NCI-H2029 (cell line): ENCODE measurements around the gene DMKN.

ENCODE experiments used
- DNase-seq: peaks from one replicate; lab custom pipeline; 2025; lab: John Stamatoyannopoulos, UW

DMKN gene, protein sequence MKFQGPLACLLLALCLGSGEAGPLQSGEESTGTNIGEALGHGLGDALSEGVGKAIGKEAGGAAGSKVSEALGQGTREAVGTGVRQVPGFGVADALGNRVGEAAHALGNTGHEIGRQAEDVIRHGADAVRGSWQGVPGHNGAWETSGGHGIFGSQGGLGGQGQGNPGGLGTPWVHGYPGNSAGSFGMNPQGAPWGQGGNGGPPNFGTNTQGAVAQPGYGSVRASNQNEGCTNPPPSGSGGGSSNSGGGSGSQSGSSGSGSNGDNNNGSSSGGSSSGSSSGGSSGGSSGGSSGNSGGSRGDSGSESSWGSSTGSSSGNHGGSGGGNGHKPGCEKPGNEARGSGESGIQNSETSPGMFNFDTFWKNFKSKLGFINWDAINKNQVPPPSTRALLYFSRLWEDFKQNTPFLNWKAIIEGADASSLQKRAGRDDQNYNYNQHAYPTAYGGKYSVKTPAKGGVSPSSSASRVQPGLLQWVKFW

DNA sequence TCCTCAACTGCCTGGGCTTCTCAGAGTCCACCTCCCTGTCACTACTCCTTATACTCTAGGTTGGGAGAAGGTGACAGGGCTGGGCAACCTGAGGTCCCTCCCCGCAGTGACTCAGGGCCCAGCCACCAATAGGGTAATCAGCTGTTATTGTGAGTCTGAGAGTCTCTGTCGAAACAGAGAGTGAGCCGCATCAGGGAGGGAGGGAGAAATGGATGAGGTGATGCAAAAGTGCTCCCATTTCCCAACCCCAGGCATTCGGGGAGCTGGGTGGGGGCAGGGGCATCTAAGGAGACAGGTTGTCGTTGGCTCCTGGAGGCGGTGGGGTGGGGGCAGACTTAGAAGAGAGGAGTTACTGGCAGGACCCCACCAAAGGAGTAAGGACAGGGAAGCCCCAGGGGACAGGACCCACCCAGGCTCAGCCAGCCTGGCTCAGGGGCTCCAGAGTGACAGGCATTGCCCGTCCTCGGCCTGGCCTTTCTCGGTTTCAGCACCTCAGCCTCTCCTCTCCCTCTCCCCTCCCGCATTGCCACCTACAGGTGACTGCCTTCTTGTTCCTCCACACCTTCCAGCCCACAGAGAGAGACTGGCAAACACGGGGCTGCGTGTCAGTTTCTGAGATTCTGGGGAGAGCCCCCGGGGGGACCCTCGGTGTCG is at the start of gene DMKN:
DMKN (minus strand) TSS at position 22 of the 654 bp plus-strand sequence. CDS start 174 bp downstream, outside the sequence.
- DNase-seq, result no peak

DNA sequence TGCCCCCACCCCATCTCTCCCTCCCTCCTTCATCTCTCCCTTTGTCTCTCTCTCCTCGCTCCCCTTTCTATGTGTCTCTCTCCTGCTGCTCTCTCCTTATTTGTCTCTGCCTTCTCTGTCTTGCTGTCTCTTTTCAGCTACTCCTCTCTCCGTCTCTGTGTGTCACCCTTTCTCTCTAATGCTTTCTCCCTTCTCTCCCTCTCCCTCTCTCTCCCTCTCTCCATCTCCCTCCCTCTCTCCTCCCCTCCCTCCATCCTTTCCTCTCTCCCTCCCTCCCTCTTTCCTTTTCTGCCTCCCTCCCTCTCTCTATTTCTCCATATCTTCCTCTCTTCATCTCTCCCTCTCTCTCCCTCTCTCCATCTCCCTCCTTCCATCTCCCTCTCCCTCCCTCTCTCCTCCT is 49.3 kb upstream of the DMKN start:
- DNase-seq, result no peak

DNA sequence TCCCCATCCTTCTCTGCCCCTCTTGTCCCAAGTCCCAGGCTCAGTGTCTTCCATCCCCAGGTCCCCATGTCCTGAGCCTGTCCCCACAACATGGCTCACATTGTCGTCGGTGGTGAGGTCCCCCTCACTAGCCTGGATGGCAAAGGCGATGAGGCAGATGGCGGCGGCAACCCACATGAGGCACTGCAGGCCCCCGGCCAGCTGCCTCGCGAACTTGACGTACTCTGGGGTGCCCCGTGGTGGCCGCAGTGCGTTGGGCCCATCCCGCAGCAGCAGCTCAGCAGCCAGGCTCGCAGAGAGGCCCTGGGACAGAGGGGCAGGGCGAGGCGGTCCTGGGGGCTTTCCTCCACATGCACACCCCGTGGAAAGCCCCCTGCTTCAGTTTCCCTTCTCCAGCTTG is 48.9 kb upstream of the DMKN start:
- DNase-seq, result no peak

DNA sequence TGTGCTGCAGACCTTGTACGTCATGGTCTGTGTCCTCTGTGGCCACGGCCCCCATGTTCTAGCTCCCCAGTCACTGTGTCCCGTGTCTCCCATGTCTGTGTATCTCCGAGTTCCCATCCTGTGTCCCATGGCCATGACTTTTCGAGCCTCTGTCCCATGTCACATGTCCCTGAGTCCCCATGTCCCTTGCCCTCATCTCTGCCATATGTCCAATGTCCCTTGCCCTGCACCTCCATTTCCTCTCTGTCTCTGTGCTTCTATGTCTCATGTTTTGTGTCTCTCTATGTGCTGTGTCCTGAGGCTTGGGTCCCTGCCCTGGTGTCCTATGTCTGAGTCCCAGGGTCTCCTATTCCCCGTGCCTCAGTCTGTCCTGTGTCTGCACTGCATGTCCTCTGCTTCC is 48.0 kb upstream of the DMKN start:
- no peak for DNase-seq

DNA sequence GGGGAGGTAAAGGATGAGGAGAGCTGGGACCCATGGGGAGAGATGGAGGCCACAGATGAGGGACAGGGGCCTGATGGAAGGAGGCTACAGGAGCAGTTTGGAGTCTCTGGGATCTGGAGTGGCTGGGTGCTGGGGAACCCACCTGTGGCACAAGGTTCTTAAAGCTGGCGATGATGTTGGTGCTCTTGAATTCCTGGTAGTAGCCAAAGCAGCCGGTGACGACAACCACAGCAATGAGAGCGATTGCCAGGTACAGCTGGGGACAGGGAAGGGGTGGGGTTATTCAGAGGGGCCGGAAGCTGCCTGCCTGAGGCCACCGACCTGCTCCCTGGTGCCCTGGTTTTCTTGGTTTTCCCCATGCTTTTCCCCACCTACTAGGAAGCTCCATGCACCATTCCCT is 47.2 kb upstream of the DMKN start:
- no peak for DNase-seq

DNA sequence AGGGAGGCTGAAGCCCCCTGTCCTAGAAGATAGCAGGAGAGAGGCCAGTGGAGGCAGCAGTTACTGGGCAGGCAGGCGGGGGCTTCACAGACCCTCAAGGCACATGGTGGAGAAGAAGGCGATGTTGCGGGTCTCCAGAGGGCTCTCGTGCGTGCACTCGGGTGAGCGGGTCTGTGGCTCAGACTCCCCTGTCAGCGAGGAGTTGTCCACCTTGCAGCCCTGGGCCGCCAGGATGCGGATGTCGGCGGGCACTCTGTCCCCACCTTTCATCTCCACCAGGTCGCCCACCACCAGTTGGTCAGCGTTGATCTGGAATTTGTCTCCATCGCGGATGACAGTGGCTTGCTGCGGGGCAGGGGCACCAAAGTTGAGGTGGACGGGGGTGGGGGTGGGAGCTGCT is 46.8 kb upstream of the DMKN start:
- no peak for DNase-seq

DNA sequence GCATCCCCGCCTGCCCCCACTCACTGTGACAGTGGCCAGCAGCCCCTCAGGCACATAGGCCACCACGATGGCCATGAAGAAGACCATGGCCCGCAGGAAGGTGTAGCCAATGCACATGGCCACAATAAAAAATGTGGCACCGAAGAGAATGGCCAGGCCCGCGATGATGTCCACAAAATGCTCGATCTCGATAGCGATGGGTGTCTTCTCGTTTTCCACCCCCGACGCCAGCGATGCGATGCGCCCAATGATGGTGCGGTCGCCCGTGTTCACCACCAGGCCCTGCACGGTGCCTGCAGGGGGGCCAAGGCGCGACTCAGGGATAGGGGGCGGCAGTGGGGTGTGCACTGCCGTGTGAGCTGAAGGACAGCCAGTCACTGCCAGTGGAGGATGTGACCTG is 46.3 kb upstream of the DMKN start:
- no peak for DNase-seq

DNA sequence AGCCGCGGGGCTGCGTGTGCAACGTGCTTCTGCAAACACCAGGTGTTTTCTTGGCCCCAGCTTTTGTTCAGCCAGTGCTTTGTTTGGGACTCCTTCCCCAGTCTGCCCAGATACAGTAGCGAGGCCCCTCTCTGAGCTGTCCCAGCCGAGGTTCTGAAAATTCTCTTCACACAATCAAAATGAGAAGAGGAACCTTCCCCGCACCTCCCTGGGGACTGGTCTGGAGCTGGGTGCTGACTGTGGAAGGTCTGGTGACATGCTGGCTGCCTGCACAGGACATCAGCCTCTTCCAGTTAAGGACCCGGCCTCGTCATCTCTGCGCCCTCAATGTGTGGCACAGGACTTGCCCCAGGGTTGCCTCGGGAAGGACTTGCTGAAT is 45.8 kb upstream of the DMKN start:
- no peak for DNase-seq

DNA sequence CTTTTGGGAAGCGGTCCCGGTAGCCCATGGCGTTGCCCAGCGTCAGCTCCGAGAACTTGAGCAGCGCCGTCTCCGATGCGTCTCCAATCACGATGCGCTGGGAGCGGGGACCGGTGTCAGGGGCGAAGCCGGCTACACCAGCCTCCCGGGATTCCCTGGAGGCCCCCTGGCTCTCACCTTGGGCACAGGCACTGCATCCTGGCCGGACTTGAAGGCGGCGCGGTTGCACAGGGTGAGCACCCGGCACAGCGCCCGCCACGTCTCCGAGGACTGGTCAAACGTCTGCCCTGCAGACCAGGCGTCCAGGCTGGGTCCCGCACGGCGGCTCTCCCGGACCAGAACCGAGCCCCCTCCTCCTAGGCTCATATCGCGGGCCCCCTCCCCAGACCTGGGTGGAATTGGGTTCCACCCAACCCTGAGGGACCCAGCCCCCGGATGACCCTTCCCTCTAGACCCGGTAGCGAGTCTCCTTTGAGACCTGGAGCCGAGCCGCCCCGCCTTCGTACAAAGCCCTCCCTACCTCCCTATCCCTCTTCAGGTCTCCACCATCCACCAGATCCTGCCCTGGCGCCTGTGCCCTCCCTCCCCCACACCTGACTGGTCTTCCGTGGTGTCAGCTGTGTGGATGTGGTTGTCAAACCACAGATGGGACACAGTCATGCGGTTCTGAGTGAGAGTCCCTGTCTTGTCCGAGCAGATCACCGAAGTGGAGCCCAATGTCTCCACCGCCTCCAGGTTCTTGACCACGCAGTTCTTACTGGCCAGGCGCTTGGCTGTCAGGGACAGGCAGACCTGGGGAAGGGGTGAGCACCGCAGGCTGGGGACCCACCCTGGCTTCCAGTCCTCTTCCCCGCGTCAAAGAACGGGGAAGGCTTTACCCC is 45.2 kb upstream of the DMKN start:
- no peak for DNase-seq

DNA sequence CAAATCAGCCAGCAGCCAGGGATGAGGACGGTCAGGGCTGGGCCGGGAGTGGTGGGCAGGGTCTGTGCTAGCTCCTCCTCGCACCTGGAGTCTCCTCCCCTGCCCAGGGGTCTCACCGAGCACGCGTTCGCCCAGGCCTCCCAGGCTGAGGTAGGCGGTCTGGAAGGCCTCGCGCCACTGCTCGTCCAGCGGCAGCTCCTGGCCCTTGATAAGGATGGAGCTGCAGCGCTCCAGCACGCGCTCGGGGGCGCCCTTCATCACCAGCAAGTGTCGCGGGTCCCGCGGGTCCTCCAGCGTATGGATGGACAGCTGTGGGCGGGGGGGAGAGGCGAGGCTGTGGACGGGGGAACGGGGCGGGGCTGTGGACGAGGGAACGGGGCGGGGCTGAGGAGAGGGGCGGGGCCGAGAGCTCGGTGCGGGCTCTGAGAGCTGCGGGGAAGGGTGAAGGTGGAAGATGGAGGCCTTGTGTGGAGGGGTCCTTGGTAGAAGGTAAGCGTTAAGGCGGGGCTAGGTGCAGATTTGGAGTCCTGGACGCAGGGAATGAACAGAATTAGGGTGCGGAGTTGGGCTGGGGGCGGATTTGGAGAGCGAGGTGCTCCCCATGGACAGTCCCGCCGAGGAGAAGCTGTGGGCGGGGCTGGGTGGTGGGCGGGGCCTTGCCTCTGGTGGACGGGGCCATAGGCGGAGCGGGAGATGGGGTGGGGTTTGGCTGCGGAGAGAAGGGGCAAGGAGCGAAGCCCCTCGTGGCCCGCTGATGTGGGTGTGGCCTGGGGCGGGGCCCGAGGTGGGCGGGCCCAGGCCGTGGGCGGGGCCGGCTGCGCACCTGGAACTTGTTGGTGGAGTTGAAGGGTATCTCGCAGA is 44.3 kb upstream of the DMKN start:
- DNase-seq, result peak; percentile 61

DNA sequence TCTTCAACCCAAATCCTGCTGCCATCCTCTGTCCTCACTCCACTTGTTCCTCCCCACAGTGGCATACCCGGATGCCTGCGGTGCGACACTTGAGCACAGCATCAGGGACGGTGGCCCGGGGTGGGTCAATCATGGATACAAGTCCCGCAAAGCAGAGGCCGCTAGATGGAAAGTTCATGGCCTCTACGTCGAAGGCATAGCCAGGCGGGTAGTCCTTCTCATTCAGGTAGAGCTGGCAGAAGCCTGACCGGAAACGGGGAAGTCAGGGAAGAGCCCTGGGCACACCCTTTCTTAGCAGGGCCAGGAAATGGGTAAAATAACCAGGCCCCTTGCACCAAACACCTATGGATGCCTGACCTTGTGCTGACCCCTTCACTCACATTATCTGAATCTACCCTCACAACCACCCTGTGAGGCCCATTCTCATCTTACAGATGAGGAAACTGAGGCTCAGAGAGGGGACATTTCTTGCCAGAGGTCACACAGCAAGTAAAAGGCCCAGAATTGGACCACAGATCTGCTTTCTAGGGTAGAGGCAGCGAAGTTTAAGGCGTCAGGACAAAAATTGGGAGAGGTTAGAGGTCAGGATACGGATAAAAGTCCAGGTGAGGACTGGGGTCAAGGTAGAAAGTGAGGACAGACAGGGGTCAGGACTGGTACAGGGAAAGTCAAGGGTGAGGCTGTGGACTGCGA is 43.5 kb upstream of the DMKN start:
- DNase-seq, result no peak

DNA sequence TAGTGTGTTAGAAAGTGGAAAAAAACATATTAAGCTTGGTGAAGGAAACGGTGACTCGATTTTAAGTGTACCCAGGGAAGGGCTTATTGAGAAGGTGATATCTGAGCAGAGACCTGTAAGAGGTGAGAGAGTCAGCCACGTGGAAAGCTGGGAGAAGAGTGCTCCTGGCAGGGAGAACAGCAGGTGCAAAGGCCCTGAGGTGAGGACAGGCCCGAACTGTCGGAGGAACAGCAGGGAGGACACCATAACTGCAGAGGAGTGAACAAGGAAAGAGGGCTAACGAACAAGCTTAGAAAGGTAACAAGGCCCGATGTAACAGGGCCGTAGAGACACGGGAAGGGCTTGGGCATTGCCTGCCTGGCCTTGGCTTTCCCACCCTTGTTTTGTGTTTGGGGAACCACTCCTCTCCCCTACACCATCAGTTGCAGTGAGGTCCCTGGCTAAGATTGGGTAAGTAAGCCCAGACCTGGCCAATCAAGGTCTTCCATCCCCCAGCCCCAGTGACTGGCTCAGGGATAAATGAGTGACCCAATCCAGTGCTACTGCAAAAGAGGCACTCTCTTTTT is 42.7 kb upstream of the DMKN start:
- no peak for DNase-seq

DNA sequence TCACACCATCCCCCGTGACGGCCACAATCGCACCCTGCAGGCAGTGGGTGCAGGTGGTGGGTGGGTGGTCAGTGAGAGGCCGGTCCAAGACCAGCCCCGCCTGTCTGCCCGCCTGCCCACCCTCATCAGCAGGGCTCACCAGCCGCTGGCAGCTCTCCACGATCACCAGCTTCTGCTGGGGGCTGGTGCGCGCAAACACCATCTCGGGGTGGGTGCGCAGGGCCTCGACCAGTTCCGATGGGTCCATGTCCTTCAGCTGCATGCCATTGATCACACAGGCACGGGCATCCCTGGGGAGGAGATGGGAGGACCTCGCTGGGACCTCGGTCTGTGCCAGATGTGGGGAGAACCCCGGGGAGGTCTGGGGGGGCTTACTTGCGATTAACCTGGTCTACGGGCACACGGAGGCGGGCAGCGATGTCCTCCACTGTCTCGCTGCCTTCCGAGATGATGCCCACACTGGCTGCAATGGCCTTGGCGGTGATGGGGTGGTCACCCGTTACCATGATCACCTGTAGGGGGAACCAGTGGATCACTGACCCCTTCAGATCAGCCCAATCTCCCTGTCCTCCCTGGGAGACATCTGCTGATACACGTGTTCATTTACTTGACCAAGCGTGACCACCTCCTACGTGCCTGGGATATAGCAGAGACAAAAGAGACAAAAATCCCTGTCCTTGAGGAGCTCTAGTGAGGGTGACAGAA is 42.0 kb upstream of the DMKN start:
- DNase-seq, result peak; percentile 22

DNA sequence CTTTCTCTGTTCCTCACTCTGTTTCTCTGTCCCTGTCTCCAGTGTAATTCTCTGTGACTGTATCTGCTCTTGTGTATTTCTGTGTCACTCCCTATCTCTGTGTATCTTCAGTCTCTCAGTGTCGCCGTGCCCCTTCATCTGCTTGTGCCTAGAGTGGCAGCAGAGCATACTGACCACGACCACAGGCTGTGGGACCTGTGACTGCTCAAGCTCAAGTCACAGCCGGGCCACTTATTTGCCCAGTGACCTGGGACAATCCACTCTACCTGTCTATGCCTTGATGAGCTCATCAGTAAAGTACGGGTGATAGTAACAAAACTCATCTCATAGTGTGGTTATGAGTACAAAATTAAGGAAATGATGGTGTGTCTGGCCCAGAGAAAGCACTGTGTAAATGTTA is 40.6 kb upstream of the DMKN start:
- DNase-seq, result no peak

DNA sequence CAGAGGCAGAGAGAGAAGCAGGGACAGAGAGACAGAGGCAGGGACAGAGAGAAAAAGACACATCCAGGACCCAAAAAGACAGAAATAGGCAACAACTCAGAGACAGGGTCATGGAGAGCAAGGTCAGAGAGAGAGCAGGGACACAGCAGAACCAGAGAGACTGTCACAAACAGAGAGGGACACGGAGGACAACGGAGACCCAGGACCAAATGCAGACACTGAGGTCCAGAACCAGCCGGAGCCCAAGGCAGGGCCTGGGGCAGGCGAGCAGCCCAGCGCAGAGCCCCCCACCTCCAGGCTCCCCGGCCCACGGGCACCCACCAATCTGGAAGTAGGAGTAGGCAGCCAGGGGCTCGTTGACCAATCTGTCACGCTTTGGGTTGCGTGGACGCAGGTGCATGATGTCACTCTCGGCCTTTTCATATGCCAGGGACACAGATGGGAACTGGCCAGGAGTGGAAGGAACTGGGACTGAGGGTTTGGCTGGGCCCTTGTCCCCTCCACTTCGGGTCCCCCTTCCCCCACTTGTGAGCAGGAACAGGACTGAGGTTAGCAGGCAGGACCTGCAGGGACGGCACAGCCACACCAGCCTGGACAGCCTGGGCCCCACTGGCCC is 40.0 kb upstream of the DMKN start:
- DNase-seq, result no peak

DNA sequence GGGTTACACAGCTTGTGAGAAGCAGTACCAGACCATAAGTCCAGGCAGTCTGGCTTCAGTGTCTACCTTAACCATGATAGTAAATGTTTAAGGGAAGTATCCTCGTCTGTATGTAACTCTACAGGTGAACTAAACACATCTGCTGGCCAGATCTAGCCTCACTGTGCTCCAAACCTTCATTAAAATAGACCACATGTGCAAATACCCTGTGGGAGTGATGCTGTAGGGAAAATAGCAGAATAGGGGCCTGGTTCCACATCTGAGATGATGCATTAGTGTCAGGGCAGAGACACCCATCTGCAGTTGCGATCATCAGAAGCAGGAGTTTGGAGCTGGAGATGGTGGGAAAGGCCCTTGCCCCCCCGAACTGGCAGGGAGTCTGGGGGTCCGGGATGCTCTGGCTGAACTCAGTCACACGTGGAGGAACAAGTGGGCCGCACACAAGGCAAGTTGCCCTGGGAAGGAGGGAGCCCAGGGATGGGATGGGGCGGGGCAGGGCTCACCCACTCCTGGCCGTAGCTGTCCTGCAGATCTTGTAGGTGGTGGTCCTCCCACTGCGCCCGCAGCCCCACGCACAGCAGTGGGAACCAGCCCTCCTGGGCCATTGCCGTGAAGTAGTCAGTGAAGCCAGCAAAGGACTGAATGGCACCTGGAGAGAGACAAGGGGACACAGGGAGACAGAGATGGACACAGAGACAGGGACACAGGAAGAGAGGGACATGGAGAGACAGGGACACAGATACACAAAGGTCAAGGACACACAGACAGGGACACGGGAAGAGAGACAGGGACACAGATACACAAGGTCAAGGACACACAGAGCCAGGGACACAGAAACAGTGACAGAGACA is 39.3 kb upstream of the DMKN start:
- no peak for DNase-seq

DNA sequence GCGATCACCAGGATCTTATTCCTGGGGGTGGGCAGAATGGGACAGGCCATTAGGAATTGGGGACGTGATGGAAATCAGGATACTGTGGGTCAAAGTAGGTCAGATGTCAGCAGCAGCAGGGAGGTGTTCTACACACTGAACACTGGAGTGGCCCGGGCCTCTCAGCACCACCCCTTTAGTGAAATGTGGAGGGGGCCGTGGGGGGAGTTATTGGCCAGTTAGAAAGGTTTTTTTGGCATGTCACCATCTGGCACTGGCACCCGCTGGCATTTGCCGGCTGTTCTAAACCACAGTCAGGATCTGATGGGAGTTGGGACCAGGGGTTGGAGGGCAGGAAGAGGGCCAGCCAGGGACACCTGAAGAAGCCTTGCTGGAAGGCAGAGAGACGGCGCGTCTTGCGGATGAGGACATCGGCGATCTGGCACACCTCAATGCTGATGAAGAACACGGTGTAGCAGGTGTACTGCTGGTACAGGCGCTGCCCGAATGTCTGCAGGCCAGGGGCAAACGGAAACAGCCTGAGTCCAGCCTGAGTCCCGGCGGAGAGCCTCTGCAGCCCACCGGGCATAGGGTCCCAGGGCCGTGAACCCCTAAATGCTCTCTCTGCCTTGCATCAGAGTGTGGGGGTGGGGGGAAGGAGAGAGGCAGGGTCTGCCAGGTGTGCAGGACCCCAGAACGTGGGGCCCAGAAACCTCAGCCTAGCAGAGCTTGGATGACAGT is 37.8 kb upstream of the DMKN start:
- no peak for DNase-seq
